HG03521 (cell line): ENCODE results near the gene DCST1.

ENCODE experiments used
- ATAC-seq: cut with Tn5 transposase; IDR thresholded peaks from one replicate; pipeline ENCODE4 v1.9.1; 2021; ENCODE audit warnings: mild to moderate bottlenecking, moderate library complexity; ENCODE audit not compliant: unreplicated experiment

DCST1 gene

DNA sequence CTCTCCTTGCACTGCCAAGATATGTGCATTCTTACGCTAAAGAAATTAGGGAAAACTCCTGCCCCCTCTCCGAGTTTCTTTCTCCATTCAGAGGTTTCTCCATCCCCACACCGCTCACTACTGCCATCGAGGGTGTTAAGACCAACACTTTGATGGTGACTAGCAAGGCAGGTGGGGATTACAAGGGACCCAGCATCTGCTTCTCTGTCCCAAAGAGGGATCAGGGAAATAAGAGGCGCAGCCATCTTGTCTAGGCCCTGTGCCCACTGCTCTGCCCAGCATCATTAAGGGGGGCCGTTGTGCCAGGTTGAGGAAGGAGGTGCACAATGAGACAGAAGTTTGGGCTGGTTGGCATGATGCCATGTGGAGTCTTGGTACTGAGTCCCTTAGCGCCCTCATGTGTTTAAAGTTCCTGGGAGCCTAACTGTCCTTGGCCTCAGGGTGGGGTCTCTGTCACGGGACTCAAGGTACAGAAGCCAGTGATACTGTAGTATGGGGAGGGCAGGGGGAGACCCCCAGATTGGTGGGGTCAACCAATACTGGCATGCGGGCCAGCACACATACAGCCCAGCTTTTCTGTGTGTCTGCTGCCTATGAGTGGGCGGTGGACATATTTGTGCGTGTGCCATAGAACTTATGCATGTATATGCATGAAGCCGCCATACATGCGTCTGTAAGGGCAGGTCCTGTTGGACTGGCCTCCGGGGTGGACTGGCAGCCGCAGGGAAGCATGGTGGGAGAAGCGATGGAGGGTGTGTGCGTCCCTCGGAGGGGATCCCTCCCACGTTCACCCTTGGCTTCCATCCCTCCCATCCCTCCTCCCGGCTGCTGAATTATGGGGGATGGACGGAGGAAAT is 50.5 kb downstream of the DCST1 start:
- no peak for ATAC-seq

DNA sequence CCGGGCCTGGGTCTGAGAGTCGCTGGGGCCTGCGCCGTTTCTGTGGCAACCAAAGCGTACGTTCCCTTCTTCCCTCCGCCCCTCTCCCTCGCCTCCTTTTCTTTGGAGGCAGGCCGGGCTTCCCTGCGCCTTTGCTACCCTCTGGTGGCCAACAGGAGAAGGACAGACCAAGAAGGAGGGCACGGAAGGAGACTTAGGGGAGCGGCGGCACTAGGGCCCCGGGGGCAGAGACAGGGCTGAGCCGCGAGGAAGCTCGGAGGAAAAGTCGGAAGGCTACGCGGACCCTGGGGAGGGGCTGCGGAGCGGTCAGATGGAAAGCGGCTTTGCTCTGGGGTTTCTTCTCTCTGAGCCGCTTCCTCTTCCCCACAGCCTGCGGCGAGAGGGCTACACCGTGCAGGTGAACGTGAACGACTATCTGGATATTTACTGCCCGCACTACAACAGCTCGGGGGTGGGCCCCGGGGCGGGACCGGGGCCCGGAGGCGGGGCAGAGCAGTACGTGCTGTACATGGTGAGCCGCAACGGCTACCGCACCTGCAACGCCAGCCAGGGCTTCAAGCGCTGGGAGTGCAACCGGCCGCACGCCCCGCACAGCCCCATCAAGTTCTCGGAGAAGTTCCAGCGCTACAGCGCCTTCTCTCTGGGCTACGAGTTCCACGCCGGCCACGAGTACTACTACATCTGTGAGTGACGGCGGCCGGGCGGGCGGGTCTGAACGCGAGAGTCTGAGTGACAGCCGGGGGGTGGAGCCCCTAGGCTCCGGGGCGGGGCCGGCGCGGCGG is 51.3 kb downstream of the DCST1 start:
- ATAC-seq, result peak; percentile 68

GRCh38 chr1:155085504-155086127 is 52.0 kb downstream of the DCST1 start:
- no peak for ATAC-seq

DNA sequence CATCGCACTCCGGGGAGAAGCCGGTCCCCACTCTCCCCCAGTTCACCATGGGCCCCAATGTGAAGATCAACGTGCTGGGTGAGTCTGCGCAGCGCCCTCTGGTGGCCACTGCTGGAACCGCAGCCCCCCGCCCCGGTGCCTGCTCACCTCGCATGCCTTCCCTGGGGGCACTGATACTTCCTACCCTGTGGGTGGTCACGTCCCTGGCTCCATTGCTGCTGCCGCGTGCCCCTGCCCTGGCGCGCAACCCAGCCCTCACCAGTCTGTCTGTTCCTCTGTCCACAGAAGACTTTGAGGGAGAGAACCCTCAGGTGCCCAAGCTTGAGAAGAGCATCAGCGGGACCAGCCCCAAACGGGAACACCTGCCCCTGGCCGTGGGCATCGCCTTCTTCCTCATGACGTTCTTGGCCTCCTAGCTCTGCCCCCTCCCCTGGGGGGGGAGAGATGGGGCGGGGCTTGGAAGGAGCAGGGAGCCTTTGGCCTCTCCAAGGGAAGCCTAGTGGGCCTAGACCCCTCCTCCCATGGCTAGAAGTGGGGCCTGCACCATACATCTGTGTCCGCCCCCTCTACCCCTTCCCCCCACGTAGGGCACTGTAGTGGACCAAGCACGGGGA is 52.6 kb downstream of the DCST1 start:
- no peak for ATAC-seq

DNA sequence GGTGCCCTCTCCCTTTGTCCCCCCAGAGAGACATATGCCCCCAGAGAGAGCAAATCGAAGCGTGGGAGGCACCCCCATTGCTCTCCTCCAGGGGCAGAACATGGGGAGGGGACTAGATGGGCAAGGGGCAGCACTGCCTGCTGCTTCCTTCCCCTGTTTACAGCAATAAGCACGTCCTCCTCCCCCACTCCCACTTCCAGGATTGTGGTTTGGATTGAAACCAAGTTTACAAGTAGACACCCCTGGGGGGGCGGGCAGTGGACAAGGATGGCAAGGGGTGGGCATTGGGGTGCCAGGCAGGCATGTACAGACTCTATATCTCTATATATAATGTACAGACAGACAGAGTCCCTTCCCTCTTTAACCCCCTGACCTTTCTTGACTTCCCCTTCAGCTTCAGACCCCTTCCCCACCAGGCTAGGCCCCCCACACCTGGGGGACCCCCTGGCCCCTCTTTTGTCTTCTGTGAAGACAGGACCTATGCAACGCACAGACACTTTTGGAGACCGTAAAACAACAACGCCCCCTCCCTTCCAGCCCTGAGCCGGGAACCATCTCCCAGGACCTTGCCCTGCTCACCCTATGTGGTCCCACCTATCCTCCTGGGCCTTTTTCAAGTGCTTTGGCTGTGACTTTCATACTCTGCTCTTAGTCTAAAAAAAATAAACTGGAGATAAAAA is 53.4 kb downstream of the DCST1 start:
- ATAC-seq, result no peak

- ATAC-seq, result no peak
These were observed 57.7 kb downstream of the DCST1 start for GRCh38 chr1:155091071-155092051.

DNA sequence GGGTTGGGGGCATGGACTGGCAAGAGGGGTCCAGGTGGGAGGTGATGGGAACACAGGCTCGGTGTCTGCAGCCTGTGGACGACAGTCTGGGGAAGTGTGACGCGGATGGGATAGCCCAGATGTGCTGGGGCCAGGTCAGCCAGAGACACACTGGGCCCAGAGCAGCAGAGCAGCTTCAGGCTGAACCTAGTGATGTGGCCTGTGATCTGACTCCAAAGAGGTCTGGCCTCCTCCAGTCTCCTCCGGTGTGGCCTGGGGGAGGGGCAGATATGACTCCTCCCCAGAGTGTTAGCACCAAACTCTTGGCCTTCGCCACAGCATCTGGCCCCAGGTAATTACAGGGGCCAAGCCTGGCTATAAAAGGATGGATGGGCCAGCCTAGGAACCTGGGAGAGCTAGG is 58.5 kb downstream of the DCST1 start:
- ATAC-seq, result no peak

- no peak for ATAC-seq
These were observed 59.0 kb downstream of the DCST1 start for GRCh38 chr1:155092641-155093040.

DNA sequence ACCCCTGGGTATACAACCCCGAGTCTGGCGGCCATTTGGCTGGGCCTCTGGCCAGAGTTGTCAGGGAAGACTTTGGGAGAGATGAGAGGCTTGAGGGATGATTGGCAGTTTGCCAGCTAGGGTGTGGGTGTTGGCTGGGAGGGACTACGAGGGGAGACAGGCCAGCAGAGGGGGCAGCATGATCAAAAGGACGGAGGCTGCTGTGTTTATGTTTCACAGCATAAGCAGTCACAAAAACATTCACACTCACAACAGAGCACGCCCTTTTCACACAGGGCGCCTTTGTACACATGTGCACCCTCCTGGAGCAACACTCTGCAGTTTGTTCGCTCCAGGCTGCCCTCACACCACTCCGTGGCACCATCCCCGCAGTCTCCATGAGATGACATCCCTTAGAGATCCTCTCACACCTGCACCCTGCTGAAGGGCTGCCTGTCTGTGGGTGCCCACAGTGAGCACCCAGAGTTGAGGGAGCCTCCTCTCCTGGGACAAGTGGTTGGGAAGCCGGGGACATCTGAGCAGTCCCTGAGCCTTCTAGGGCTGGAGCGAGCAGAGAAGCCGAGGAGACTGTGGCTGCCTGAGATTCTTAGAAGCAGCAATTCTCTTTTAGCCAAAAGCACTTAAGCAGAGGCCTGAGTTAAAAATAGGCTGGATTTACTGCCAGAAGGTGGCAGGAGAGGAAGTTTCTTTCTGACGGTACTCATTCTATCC is 60.4 kb downstream of the DCST1 start:
- ATAC-seq, result no peak

DNA sequence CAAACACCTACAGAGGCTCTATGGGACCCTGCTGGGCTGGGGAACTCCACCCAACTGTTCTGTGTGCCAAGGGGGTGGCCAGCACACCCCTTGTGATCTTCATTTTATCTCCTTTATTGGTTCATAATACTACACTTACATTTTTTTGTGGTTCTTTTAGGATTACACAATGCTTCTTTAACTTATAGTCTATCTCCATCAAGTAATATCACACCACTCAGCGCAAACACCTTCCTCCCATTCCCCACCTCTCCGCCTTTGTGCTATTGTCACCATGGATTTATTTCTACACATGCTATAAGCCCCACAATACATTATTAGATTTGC is 61.0 kb downstream of the DCST1 start:
- ATAC-seq, result no peak

GRCh38 chr1:155099331-155099730 is 65.7 kb downstream of the DCST1 start:
- no peak for ATAC-seq
